PFSK-1 (cell line): ENCODE results near the gene NUDT1.

Experiments
- POLR2AphosphoS5 ChIP-seq: IDR thresholded peaks from 2 replicates; pipeline ENCODE4 v1.6.1; 2012; ENCODE audit warnings: low read depth, mild to moderate bottlenecking, control low read depth, low read length, moderate library complexity
- SIN3A ChIP-seq: IDR thresholded peaks from 2 replicates; pipeline ENCODE4 v1.6.1; 2012; ENCODE audit warnings: mild to moderate bottlenecking, low read length, moderate library complexity, borderline replicate concordance; ENCODE audit not compliant: insufficient read depth

DNA sequence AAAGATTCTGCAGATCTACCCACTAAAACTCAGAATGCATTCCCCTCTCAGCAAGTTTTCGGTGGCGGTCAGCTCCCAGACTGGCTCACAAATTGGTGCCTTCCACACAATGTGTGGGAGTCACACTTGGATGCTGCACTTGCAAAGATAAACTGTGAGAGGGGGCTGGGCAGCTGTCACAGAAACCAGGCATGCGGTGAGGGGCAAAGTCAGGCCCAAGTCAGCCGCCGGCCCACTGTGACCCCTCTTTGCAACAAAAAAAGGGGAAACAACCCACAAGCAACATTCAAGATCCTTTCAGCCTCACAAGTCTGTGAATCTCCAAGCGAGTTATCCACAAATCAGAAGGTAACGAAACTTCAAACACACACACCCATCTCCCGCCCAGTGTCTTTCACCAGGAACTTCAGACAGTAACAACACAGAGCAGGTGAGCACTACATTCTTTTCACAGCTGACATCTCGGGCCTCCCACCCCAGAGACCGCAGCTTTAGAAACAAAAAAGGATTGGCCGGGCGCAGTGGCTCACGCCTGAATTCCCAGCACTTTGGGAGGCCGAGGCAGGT lies 40.2 kb downstream of the NUDT1 start:
- TF ChIP-seq SIN3A (no peak), POLR2AphosphoS5 (no peak)
